Endothelial cell (in vitro differentiated cells): ENCODE results near the gene HERC2. TPM values are rescaled to one million over a fixed set of nuclear protein-coding genes. Genes with fewer than 3 reads are reported as not detected.

ENCODE experiments used
- DNase-seq: peaks from one replicate; pipeline ENCODE4 v3.0.0; 2021; ENCODE audit warnings: low spot score
- H3K27ac Mint-ChIP-seq: one replicate; pipeline ENCODE4 v1.8.0; 2021; ENCODE audit warnings: mixed read lengths, inconsistent platforms; ENCODE audit not compliant: unreplicated experiment
- H3K27me3 Mint-ChIP-seq: one replicate; pipeline ENCODE4 v1.8.0; 2021; ENCODE audit warnings: mild to moderate bottlenecking, moderate library complexity, mixed read lengths, inconsistent platforms; ENCODE audit not compliant: unreplicated experiment
- H3K36me3 Mint-ChIP-seq: one replicate; pipeline ENCODE4 v1.8.0; 2021; ENCODE audit warnings: mild to moderate bottlenecking, low read depth, mixed read lengths, inconsistent platforms; ENCODE audit not compliant: unreplicated experiment
- H3K4me1 Mint-ChIP-seq: one replicate; pipeline ENCODE4 v1.8.0; 2021; ENCODE audit warnings: mild to moderate bottlenecking, mixed read lengths, inconsistent platforms; ENCODE audit not compliant: unreplicated experiment
- H3K4me3 Mint-ChIP-seq: one replicate; pipeline ENCODE4 v1.8.0; 2021; ENCODE audit warnings: mild to moderate bottlenecking, mixed read lengths, inconsistent platforms; ENCODE audit not compliant: unreplicated experiment
- H3K9me3 Mint-ChIP-seq: one replicate; pipeline ENCODE4 v1.8.0; 2021; ENCODE audit warnings: mixed read lengths, inconsistent platforms; ENCODE audit not compliant: unreplicated experiment
- total RNA-seq: library from RNA; stranded (reverse); fragmentation: NEBNext Ultra II Directional; extraction: Animal tissue kit (Norgen Biotek cat#: 25700); gene quantifications from one replicate; pipeline ENCODE4 v1.2.1, GENCODE V29; 2021; ENCODE audit not compliant: unreplicated experiment
- TF ChIP-seq, protein P1 (sequence below): fragments of 200-600 bp; sonication (generic); IDR thresholded peaks from one replicate; pipeline ENCODE4 v1.5.0; 2021; ENCODE audit warnings: antibody characterized with exemption; ENCODE audit not compliant: unreplicated experiment

Gene HERC2
- total RNA-seq, 1 donor from 2014 or later, result 84.6 TPM

DNA sequence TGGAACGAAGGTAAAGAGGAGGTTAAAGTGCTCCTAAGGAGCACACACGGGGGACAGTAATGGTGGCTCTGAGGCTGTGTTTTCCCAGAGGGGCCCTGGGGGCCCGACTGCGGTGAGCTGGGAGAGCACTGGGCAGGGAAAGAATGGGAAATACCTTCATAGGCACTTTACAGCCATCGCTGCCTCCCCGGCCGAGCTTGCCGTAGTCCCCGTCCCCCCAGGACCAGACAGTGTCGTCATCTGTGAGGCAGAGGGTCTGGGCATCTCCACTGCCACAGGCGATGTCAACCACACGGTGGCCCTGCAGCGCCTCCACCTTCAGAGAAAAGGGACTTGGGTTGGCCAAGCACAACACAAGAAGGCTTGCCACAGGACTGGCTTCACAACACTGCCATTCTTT, 190.0 kb downstream of the HERC2 start:
- DNase-seq, result no peak
- H3K4me3 Mint-ChIP-seq, result no peak overlapping the region
- TF ChIP-seq, protein P1, sequence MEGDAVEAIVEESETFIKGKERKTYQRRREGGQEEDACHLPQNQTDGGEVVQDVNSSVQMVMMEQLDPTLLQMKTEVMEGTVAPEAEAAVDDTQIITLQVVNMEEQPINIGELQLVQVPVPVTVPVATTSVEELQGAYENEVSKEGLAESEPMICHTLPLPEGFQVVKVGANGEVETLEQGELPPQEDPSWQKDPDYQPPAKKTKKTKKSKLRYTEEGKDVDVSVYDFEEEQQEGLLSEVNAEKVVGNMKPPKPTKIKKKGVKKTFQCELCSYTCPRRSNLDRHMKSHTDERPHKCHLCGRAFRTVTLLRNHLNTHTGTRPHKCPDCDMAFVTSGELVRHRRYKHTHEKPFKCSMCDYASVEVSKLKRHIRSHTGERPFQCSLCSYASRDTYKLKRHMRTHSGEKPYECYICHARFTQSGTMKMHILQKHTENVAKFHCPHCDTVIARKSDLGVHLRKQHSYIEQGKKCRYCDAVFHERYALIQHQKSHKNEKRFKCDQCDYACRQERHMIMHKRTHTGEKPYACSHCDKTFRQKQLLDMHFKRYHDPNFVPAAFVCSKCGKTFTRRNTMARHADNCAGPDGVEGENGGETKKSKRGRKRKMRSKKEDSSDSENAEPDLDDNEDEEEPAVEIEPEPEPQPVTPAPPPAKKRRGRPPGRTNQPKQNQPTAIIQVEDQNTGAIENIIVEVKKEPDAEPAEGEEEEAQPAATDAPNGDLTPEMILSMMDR, result no peak
- H3K4me1 Mint-ChIP-seq, result no peaks in the 10 kb centered on the region
- no peak overlapping the region for H3K27ac Mint-ChIP-seq
- no peaks in the 10 kb centered on the region for H3K9me3 Mint-ChIP-seq
- peaks cover 33% of the 10 kb centered on the region for H3K36me3 Mint-ChIP-seq
- peaks cover 3% of the 10 kb centered on the region for H3K27me3 Mint-ChIP-seq

DNA sequence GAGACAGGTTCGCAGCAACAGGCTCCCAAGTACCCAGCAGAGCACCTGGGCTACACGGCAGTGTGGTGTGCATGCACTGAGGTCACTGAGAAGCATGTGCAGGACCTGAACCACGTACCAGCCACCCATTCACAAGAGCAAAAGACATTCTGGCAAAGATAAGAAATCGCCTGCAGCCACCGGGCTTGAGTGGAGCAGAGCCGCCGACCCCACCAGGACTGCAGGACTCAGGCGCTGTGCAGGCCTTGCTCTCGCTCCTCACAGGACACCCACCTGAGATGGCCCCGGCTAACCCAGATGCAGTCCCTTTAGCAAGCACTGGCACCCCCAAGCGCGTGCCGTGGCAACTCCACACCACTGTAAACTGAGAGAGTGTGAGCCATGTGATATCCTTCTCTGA, 190.6 kb downstream of the HERC2 start:
- Mint-ChIP-seq H3K9me3 (no peaks in the 10 kb centered on the region), H3K4me3 (no peak overlapping the region), H3K36me3 (peaks cover 31% of the 10 kb centered on the region), H3K4me1 (no peaks in the 10 kb centered on the region), H3K27ac (no peak overlapping the region), H3K27me3 (peaks cover 3% of the 10 kb centered on the region)
- TF ChIP-seq, protein P1, result no peak
- DNase-seq, result no peak

DNA sequence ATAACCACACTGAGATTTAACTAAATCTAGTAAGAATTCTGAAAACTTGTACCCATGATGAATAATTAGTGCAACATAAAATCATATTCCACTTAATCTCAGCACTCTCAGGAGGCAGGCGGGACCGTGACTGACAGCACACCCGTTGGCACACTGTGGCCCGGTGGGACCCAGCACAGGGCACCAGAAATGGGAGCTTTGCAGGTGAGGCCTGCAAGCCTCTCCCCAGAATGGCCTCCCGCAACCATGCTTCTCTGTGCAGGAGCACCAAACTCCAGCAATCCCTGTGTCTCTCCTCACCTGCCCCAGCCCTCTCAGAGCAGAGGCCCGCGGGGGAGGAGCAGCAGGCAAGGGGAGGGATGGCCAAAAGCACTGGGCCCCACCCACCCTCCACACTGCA, 191.3 kb downstream of the HERC2 start:
- H3K9me3 Mint-ChIP-seq, result no peaks in the 10 kb centered on the region
- no peaks in the 10 kb centered on the region for H3K4me1 Mint-ChIP-seq
- peaks cover 31% of the 10 kb centered on the region for H3K36me3 Mint-ChIP-seq
- no peak for DNase-seq
- no peak overlapping the region for H3K4me3 Mint-ChIP-seq
- TF ChIP-seq, protein P1, result no peak
- H3K27me3 Mint-ChIP-seq, result peaks cover 4% of the 10 kb centered on the region
- H3K27ac Mint-ChIP-seq, result no peak overlapping the region

DNA sequence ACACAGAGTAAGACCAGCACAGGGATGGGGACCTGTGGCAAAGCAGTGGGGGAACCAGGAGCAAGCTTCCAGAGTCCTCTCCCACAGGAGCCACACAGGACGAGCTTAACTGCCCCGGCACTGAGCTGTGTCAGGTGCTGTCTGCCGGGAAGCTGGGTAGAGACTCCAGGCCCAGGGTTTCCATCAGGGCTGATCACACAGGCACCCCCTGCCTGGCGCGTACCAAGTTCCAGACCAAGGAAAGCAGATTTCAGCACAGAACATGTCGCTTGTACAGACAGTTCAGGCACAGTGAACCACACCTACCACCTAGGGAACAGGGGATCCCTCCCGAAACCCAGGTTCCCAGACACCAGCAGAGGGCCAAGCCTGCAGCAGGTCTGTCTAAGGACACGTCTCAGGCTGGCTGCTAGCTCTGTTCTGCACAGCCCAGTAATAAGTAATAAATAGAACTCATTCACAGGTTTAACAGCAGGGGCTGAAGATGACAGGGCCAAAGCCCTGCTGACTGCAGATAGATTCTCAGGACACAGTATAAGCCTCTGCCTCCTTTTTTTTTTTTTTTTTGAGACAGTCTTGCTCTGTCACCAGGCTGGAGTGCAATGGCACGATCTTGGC, 192.6 kb downstream of the HERC2 start:
- no peak overlapping the region for H3K27ac Mint-ChIP-seq
- H3K27me3 Mint-ChIP-seq, result peaks cover 4% of the 10 kb centered on the region
- H3K36me3 Mint-ChIP-seq, result peaks cover 28% of the 10 kb centered on the region
- H3K4me1 Mint-ChIP-seq, result no peaks in the 10 kb centered on the region
- no peak overlapping the region for H3K4me3 Mint-ChIP-seq
- TF ChIP-seq, protein P1, result no peak
- no peaks in the 10 kb centered on the region for H3K9me3 Mint-ChIP-seq
- no peak for DNase-seq

DNA sequence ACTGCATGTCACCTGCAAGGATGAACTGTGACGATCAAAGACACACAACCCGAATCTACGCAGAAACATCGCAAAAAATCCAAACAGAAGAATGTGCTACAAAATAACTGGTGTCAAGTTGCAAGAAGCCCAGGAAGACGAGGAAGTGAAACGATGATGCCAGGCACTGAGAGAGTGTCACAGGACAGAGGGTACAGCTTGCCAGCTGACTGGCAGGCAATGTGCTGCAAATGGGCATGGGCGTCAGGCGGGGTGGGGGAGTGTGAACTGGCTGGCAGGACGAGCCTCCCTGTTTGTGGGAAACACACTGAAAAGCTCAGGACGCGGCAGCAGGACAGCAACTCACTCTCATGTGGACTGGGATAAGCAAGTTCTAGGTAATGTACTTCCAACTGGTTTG, 193.9 kb downstream of the HERC2 start:
- H3K36me3 Mint-ChIP-seq, result peaks cover 35% of the 10 kb centered on the region
- TF ChIP-seq, protein P1, result no peak
- no peaks in the 10 kb centered on the region for H3K9me3 Mint-ChIP-seq
- H3K4me1 Mint-ChIP-seq, result no peaks in the 10 kb centered on the region
- H3K27ac Mint-ChIP-seq, result no peak overlapping the region
- peaks cover 6% of the 10 kb centered on the region for H3K27me3 Mint-ChIP-seq
- H3K4me3 Mint-ChIP-seq, result peak overlapping the region; percentile 1
- no peak for DNase-seq
